ENCODE results near the gene IER2.
A peak's percentile ranks its signal among the peaks of the same experiment; 100 is the strongest.

Gene IER2

GRCh38 chr19:13115936-13116281, 34.3 kb upstream of the IER2 start:
- H3K9me3 ChIP-seq (ENCODE audit: control insufficient read depth, insufficient read depth, low read length) = no peaks in the 10 kb centered on the region
- H3K4me1 ChIP-seq (ENCODE audit: insufficient read depth, low read length) = peaks cover 16% of the 10 kb centered on the region
- H3K9ac ChIP-seq (ENCODE audit: low read depth, low read length) = peak overlapping the region; percentile 75
- H3K36me3 ChIP-seq (ENCODE audit: insufficient read depth, low read length) = no peaks in the 10 kb centered on the region; the same call in 1 of the 2 replicates

- Histone ChIP-seq H3K4me1 (ENCODE audit: insufficient read depth, low read length) (peaks cover 21% of the 10 kb centered on the region), H3K36me3 (ENCODE audit: insufficient read depth, low read length) (no peaks in the 10 kb centered on the region; the same call in 1 of the 2 replicates), H3K9ac (ENCODE audit: low read depth, low read length) (peak within 1 kb of the TSS; percentile 75), H3K9me3 (ENCODE audit: control insufficient read depth, insufficient read depth, low read length) (no peaks in the 10 kb centered on the region)
These were observed 33.7 kb upstream of the IER2 start, which contains the start of gene TRMT1 for GRCh38 chr19:13116282-13117175. Gene TRMT1 (minus strand): TSS chr19:13116740. CDS start chr19:13116399, 341 bp downstream.

- peak overlapping the region; percentile 75; the same call in 1 of the 2 replicates for H3K9ac ChIP-seq (ENCODE audit: low read depth, low read length)
- peaks cover 29% of the 10 kb centered on the region for H3K4me1 ChIP-seq (ENCODE audit: insufficient read depth, low read length)
- H3K9me3 ChIP-seq (ENCODE audit: control insufficient read depth, insufficient read depth, low read length) = no peaks in the 10 kb centered on the region
- H3K36me3 ChIP-seq (ENCODE audit: insufficient read depth, low read length) = no peaks in the 10 kb centered on the region; the same call in 1 of the 2 replicates
These were observed 32.9 kb upstream of the IER2 start for GRCh38 chr19:13117176-13117771.

- Histone ChIP-seq H3K9ac (ENCODE audit: low read depth, low read length) (peak within 1 kb of the TSS; percentile 82), H3K9me3 (ENCODE audit: control insufficient read depth, insufficient read depth, low read length) (no peaks in the 10 kb centered on the region), H3K4me1 (ENCODE audit: insufficient read depth, low read length) (peaks cover 30% of the 10 kb centered on the region), H3K36me3 (ENCODE audit: insufficient read depth, low read length) (no peaks in the 10 kb centered on the region; the same call in 1 of the 2 replicates)
These were observed 32.3 kb upstream of the IER2 start, which contains the start of gene NACC1 for GRCh38 chr19:13117772-13118423. Gene NACC1 (plus strand): TSS chr19:13118264. CDS start chr19:13135208, 16,944 bp downstream.

- Histone ChIP-seq H3K9me3 (ENCODE audit: control insufficient read depth, insufficient read depth, low read length) (no peaks in the 10 kb centered on the region), H3K4me1 (ENCODE audit: insufficient read depth, low read length) (peaks cover 30% of the 10 kb centered on the region), H3K9ac (ENCODE audit: low read depth, low read length) (peak overlapping the region; percentile 82), H3K36me3 (ENCODE audit: insufficient read depth, low read length) (no peaks in the 10 kb centered on the region; the same call in 1 of the 2 replicates)
These were observed 31.6 kb upstream of the IER2 start for GRCh38 chr19:13118424-13119193.

GRCh38 chr19:13119627-13120026, 30.6 kb upstream of the IER2 start:
- Histone ChIP-seq H3K9ac (ENCODE audit: low read depth, low read length) (peak overlapping the region; percentile 49; the same call in 1 of the 2 replicates), H3K4me1 (ENCODE audit: insufficient read depth, low read length) (peaks cover 30% of the 10 kb centered on the region), H3K36me3 (ENCODE audit: insufficient read depth, low read length) (no peaks in the 10 kb centered on the region; the same call in 1 of the 2 replicates)

GRCh38 chr19:13120031-13120430, 30.2 kb upstream of the IER2 start:
- Histone ChIP-seq H3K4me1 (ENCODE audit: insufficient read depth, low read length) (peaks cover 30% of the 10 kb centered on the region), H3K9ac (ENCODE audit: low read depth, low read length) (no peak overlapping the region; the same call in 1 of the 2 replicates), H3K36me3 (ENCODE audit: insufficient read depth, low read length) (no peaks in the 10 kb centered on the region), H3K9me3 (ENCODE audit: control insufficient read depth, insufficient read depth, low read length) (no peaks in the 10 kb centered on the region)

More at GRCh38 chr19:13119627-13120026, 30.6 kb upstream of the IER2 start:
- no peaks in the 10 kb centered on the region for H3K9me3 ChIP-seq (ENCODE audit: control insufficient read depth, insufficient read depth, low read length)

GRCh38 chr19:13120817-13121216, 29.4 kb upstream of the IER2 start:
- Histone ChIP-seq H3K36me3 (ENCODE audit: insufficient read depth, low read length) (no peaks in the 10 kb centered on the region), H3K4me1 (ENCODE audit: insufficient read depth, low read length) (peaks cover 30% of the 10 kb centered on the region), H3K9ac (ENCODE audit: low read depth, low read length) (no peak overlapping the region), H3K9me3 (ENCODE audit: control insufficient read depth, insufficient read depth, low read length) (no peaks in the 10 kb centered on the region)

- no peaks in the 10 kb centered on the region for H3K36me3 ChIP-seq (ENCODE audit: insufficient read depth, low read length)
- no peak overlapping the region; the same call in 1 of the 2 replicates for H3K9ac ChIP-seq (ENCODE audit: low read depth, low read length)
- peaks cover 30% of the 10 kb centered on the region for H3K4me1 ChIP-seq (ENCODE audit: insufficient read depth, low read length)
- H3K9me3 ChIP-seq (ENCODE audit: control insufficient read depth, insufficient read depth, low read length) = no peaks in the 10 kb centered on the region
These were observed 28.5 kb upstream of the IER2 start for GRCh38 chr19:13121551-13122274.

- peaks cover 30% of the 10 kb centered on the region for H3K4me1 ChIP-seq (ENCODE audit: insufficient read depth, low read length)
- H3K9ac ChIP-seq (ENCODE audit: low read depth, low read length) = no peak overlapping the region
- H3K9me3 ChIP-seq (ENCODE audit: control insufficient read depth, insufficient read depth, low read length) = no peaks in the 10 kb centered on the region
- H3K36me3 ChIP-seq (ENCODE audit: insufficient read depth, low read length) = no peaks in the 10 kb centered on the region
These were observed 27.8 kb upstream of the IER2 start for GRCh38 chr19:13122275-13122878.

- no peaks in the 10 kb centered on the region for H3K36me3 ChIP-seq (ENCODE audit: insufficient read depth, low read length)
- H3K9me3 ChIP-seq (ENCODE audit: control insufficient read depth, insufficient read depth, low read length) = no peaks in the 10 kb centered on the region
- peaks cover 30% of the 10 kb centered on the region for H3K4me1 ChIP-seq (ENCODE audit: insufficient read depth, low read length)
- H3K9ac ChIP-seq (ENCODE audit: low read depth, low read length) = no peak overlapping the region
These were observed 26.9 kb upstream of the IER2 start for GRCh38 chr19:13122980-13123957.

- Histone ChIP-seq H3K4me1 (ENCODE audit: insufficient read depth, low read length) (peaks cover 3% of the 10 kb centered on the region; the same call in 1 of the 2 replicates), H3K36me3 (ENCODE audit: insufficient read depth, low read length) (no peaks in the 10 kb centered on the region), H3K9ac (ENCODE audit: low read depth, low read length) (no peak overlapping the region), H3K9me3 (ENCODE audit: control insufficient read depth, insufficient read depth, low read length) (no peaks in the 10 kb centered on the region)
These were observed 23.2 kb upstream of the IER2 start for GRCh38 chr19:13127051-13127450.

Measured in ES-I3 (cell line).